ENCODE results near the gene RTP5. TPM values are rescaled to one million over a fixed set of nuclear protein-coding genes. Genes with fewer than 3 reads are reported as not detected.

RTP5 gene
- total RNA-seq, 4 donors from 2014 or later = 0.33 TPM; not detected in 3

DNA sequence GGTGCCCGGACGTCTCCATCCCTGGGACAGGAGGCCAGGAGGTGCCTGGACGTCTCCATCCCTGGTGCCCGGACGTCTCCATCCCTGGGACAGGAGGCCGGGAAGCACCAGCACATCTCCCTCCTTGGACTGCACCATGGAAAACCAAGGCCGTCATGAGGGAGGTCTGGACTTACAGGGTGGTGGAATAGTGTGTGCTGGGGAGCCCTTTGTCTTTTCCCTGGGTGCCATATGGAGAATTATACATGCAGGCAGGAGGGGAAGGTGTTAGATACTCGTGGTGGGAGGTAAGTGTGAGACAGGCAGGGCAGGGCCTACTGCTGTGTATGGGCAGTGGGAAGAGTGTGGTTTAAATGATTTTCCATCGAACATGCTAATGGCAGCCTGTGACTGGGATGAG lies 52.9 kb downstream of the RTP5 start:
- TF ChIP-seq, protein P1, sequence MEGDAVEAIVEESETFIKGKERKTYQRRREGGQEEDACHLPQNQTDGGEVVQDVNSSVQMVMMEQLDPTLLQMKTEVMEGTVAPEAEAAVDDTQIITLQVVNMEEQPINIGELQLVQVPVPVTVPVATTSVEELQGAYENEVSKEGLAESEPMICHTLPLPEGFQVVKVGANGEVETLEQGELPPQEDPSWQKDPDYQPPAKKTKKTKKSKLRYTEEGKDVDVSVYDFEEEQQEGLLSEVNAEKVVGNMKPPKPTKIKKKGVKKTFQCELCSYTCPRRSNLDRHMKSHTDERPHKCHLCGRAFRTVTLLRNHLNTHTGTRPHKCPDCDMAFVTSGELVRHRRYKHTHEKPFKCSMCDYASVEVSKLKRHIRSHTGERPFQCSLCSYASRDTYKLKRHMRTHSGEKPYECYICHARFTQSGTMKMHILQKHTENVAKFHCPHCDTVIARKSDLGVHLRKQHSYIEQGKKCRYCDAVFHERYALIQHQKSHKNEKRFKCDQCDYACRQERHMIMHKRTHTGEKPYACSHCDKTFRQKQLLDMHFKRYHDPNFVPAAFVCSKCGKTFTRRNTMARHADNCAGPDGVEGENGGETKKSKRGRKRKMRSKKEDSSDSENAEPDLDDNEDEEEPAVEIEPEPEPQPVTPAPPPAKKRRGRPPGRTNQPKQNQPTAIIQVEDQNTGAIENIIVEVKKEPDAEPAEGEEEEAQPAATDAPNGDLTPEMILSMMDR (IDR thresholded peaks at IDR 0.05; ENCODE audit: low read depth) = no peak

Other genes with a start within 250 kb of the RTP5 start
- gene THAP4, start 232.6 kb upstream of the RTP5 start, total RNA-seq = 10 to 100 TPM; 24.8 to 54.3 (median 31.1) TPM
- 100 to 1,000 TPM in 1 of 4 donors, 10 to 100 TPM in 3; 32.3 to 103 (median 47.7) TPM for gene ATG4B, start 232.0 kb upstream of the RTP5 start, total RNA-seq
- 10 to 100 TPM; 10.4 to 20.5 (median 17.2) TPM for gene DTYMK, start 182.9 kb upstream of the RTP5 start, total RNA-seq
- gene ING5, start 167.7 kb upstream of the RTP5 start, total RNA-seq = 10 to 100 TPM; 24.1 to 44.3 (median 30.5) TPM
- gene D2HGDH, start 135.1 kb upstream of the RTP5 start, total RNA-seq = 10 to 100 TPM; 12.1 to 44.3 (median 13.4) TPM
- gene GAL3ST2, start 92.9 kb upstream of the RTP5 start, total RNA-seq = 1 to 10 TPM in 1 of 4 donors, not detected in 3; 2.2 TPM
- gene NEU4, start 60.5 kb upstream of the RTP5 start, total RNA-seq = 1 to 10 TPM in 1 of 4 donors, under 1 TPM in 1, not detected in 2; 0.75 to 1.8 TPM
- under 1 TPM in 3 of 4 donors, not detected in 1; 0.44 to 0.57 (median 0.51) TPM for gene PDCD1, start 10.8 kb upstream of the RTP5 start, total RNA-seq

Data from subcutaneous adipose tissue (tissue), 4 donors.